ENCODE data around the gene MS4A4E. TPM values are rescaled to one million over a fixed set of nuclear protein-coding genes. Genes with fewer than 3 reads are reported as not detected.

The MS4A4E gene
- total and polyA plus RNA-seq, 2 donors (not counting 3 experiments of a cell fraction or from before 2014, with no cell fraction given), result not detected

- H4K20me1 ChIP-seq (replicated peaks; ENCODE audit: control insufficient read depth, extremely low read depth, insufficient read depth, low read length), result no peaks in the 10 kb centered on the region
These were observed 22.7 kb upstream of the MS4A4E start for GRCh38 chr11:60265373-60266214.

More at GRCh38 chr11:60265373-60266214, 22.7 kb upstream of the MS4A4E start:
- Histone ChIP-seq H3K4me3 (replicated peaks in 1 of 3; ENCODE audit: insufficient read depth in 1 of 3, low read depth in 1 of 3, low read length in 3 of 3) (no peak overlapping the region), H3K36me3 (ENCODE audit: control insufficient read depth in 2 of 2, extremely low read depth in 1 of 2, insufficient read depth in 2 of 2, low read length in 2 of 2) (no peaks in the 10 kb centered on the region), H3K27me3 (ENCODE audit: control insufficient read depth in 2 of 2, insufficient read depth in 2 of 2, low read length in 2 of 2) (peaks cover 11 to 20% of the 10 kb centered on the region in 2 experiments), H3K4me2 (ENCODE audit: insufficient read depth, low read length) (no peak overlapping the region), H3K9me3 (replicated peaks; ENCODE audit: control insufficient read depth, insufficient read depth, low read length) (peaks cover 2% of the 10 kb centered on the region), H3K9ac (replicated peaks; ENCODE audit: extremely low read depth, insufficient read depth, low read length) (no peak overlapping the region), H3K79me2 (ENCODE audit: control insufficient read depth, insufficient read depth, low read length) (no peaks in the 10 kb centered on the region), H3K27ac (ENCODE audit: insufficient read depth, low read depth, low read length) (no peak overlapping the region), H2AFZ (ENCODE audit: low read depth, low read length) (no peak overlapping the region), H3K4me1 (ENCODE audit: control insufficient read depth, extremely low read depth, insufficient read depth, low read length) (no peaks in the 10 kb centered on the region), H3K9me1 (replicated peaks; ENCODE audit: control insufficient read depth, extremely low read depth, insufficient read depth, low read length) (no peaks in the 10 kb centered on the region)
- peak; percentile 28 for FAIRE-seq
- DNase-seq (ENCODE audit: low read depth, low spot score), result peak; percentile 83
- no peak for TF ChIP-seq MAX (IDR thresholded peaks at IDR 0.05; ENCODE audit: insufficient read depth, insufficient read length)
- TF ChIP-seq CTCF (IDR thresholded peaks at IDR 0.05; ENCODE audit: extremely low read depth in 1 of 2, insufficient read depth in 1 of 2, low read depth in 1 of 2, low read length in 2 of 2), result peak; percentile 36 to 42
- ChIA-PET CTCF (interaction anchor here (0.6 to 3.7 kb wide), 26 partner anchors 9 to 510 kb away, joined by 3 to 67 read pairs (median 6); partner anchors contain the start of gene MS4A15), POLR2A (no interaction called here)
- intact Hi-C loops (cut with micrococcal nuclease) (loop anchor here (1.0 to 5.0 kb wide), 8 partner anchors 80 to 497 kb away; no protein-coding TSS in a partner anchor), dilution Hi-C loops (cut with MboI; ENCODE audit: extremely low pct_ligation_motif_present, low sequenced_read_pairs) (no loop called here)
- BruUV-seq (replicated peaks), result no TSS peak

Data from endothelial cell of umbilical vein (primary cell).